K562 (cell line): ENCODE results near the gene FILIP1L. TPM values are rescaled to one million over a fixed set of nuclear protein-coding genes. Genes with fewer than 3 reads are reported as not detected.

ENCODE experiments used
- ATAC-seq: fragments of 200-7000 bp; cut with Tn5 transposase; 3 replicates; pipeline ENCODE4 v1.9.1; 2020; ENCODE audit warnings: moderate library complexity
- BruUV-seq: library from RNA; stranded (reverse); fragments of 400-500 nt; replicated peaks from 2 replicates; lab custom pipeline; 2021; lab: Mats Ljungman, UMichigan
- CTCF ChIA-PET: fragments of 300-600 bp; formaldehyde crosslinking; extraction: SDS; loops from one replicate; lab custom pipeline; 2021; ENCODE audit warnings: low intra/inter-chr PET ratio; lab: Yijun Ruan, JAX
- POLR2A ChIA-PET: fragments of 300-600, 350-650 bp; sonication (Branson Sonifier 250); formaldehyde crosslinking; extraction: SDS; loops from one replicate; lab custom pipeline; 2021; ENCODE audit warnings: antibody characterized with exemption, inconsistent platforms; lab: Yijun Ruan, JAX
- DNase-seq, 4 experiments: peaks; one replicate each; pipeline versions ENCODE4 v3.0.0 to v3.0.0-alpha.2; 2011 to 2018; ENCODE audit warnings: low spot score in 3 of 4, mixed read lengths in 3 of 4; ENCODE audit errors: extremely low read depth in 1 of 4
- FAIRE-seq: peaks from 2 replicates; lab custom pipeline; 2011; peaks lifted over from hg19 to GRCh38; lab: Jason Lieb, UNC
- H2AFZ ChIP-seq: 2 replicates; pipeline ENCODE4 v1.6.0; 2011; ENCODE audit warnings: low read depth, low read length, control low read depth, inconsistent platforms
- H3K27ac ChIP-seq: fragments of 200-600 bp; 3 replicates; pipeline ENCODE4 v1.8.0; 2011; ENCODE audit warnings: low read depth, mild to moderate bottlenecking, control low read depth, inconsistent platforms, low read length, moderate library complexity, mixed read lengths; ENCODE audit errors: extremely low read depth
- H3K27me3 ChIP-seq, 2 experiments: fragments of 300-600 bp in 1 of 2; 2 replicates in 1 of 2; 3 replicates in 1 of 2; pipeline versions ENCODE4 v1.6.0 to v1.8.0; 2011; ENCODE audit warnings: inconsistent platforms in 2 of 2, low read length in 2 of 2, mild to moderate bottlenecking in 1 of 2, mixed read lengths in 1 of 2, moderate library complexity in 1 of 2; ENCODE audit not compliant: control insufficient read depth in 2 of 2, insufficient read depth in 2 of 2
- H3K36me3 ChIP-seq: fragments of 300-600 bp; 3 replicates; pipeline ENCODE4 v1.8.0; 2011; ENCODE audit warnings: mild to moderate bottlenecking, low read length, inconsistent platforms; ENCODE audit not compliant: control insufficient read depth, insufficient read depth
- H3K4me1 ChIP-seq, 2 experiments: fragments of 200-600 bp in 1 of 2; replicated peaks in 1 of 2; 2 replicates in 1 of 2; 3 replicates in 1 of 2; pipeline versions ENCODE4 v1.5.1 to v1.8.0; 2011; ENCODE audit warnings: inconsistent platforms in 2 of 2, low read length in 2 of 2, mild to moderate bottlenecking in 1 of 2, mixed read lengths in 1 of 2, moderate library complexity in 1 of 2; ENCODE audit not compliant: control insufficient read depth in 2 of 2, insufficient read depth in 2 of 2
- H3K4me2 ChIP-seq: 2 replicates; pipeline ENCODE4 v1.6.1; 2011; ENCODE audit warnings: low read length, control low read depth, inconsistent platforms, mixed read lengths; ENCODE audit not compliant: insufficient read depth
- H3K4me3 ChIP-seq: fragments of 200-600 bp; sonication (generic), shearing (Covaris generic); 2 replicates; pipeline ENCODE4 v1.5.1; 2016; ENCODE audit warnings: control low read depth, inconsistent platforms
- H3K79me2 ChIP-seq: fragments of 200-600 bp; 3 replicates; pipeline ENCODE4 v1.8.0; 2011; ENCODE audit warnings: low read length, inconsistent platforms; ENCODE audit not compliant: control insufficient read depth, insufficient read depth
- H3K9ac ChIP-seq, 2 experiments: 2 replicates each; pipeline versions ENCODE4 v1.6.0 to v1.6.1; 2011; ENCODE audit warnings: low read depth in 2 of 2, low read length in 2 of 2, control low read depth in 1 of 2, inconsistent platforms in 1 of 2, mild to moderate bottlenecking in 1 of 2, mixed read lengths in 1 of 2; ENCODE audit not compliant: insufficient read depth in 1 of 2
- H3K9me1 ChIP-seq: one replicate; pipeline ENCODE4 v1.6.0; 2011; ENCODE audit warnings: inconsistent platforms, mild to moderate bottlenecking, low read length, moderate library complexity; ENCODE audit not compliant: control insufficient read depth, insufficient read depth
- H3K9me3 ChIP-seq: replicated peaks from 2 replicates; pipeline ENCODE4 v1.5.1; 2011; ENCODE audit warnings: low read depth, low read length, inconsistent platforms; ENCODE audit not compliant: control insufficient read depth, insufficient read depth
- H4K20me1 ChIP-seq: replicated peaks from 2 replicates; pipeline ENCODE4 v1.6.1; 2011; ENCODE audit warnings: low read length, inconsistent platforms, mixed read lengths; ENCODE audit not compliant: control insufficient read depth, insufficient read depth
- E2F3 ChIP-seq: fragments of 250-450 bp; sonication (Bioruptor Pico); IDR thresholded peaks from 2 replicates; pipeline ENCODE4 v1.4.0; 2020; ENCODE audit warnings: mild to moderate bottlenecking
- EP300 ChIP-seq: IDR thresholded peaks from 2 replicates; pipeline ENCODE4 v1.6.1; 2012; ENCODE audit warnings: low read length, improper control_type of control experiment
- ERF ChIP-seq: fragments of 450-650 bp; formaldehyde crosslinking; IDR thresholded peaks from 2 replicates; pipeline ENCODE4 v1.4.0; 2020; ENCODE audit warnings: mild to moderate bottlenecking, mixed read lengths
- SMARCA4 ChIP-seq: fragments of 450-650 bp; IDR thresholded peaks from 2 replicates; pipeline ENCODE4 v1.6.1; 2016
- TOE1 ChIP-seq, 2 experiments: fragments of 450-650 bp in 1 of 2; sonication (generic) in 1 of 2; formaldehyde crosslinking in 1 of 2; IDR thresholded peaks; 2 replicates each; pipeline versions ENCODE4 v1.7.1 to v1.8.0; 2016 to 2022; ENCODE audit warnings: borderline replicate concordance in 2 of 2, mild to moderate bottlenecking in 2 of 2, antibody characterized with exemption in 1 of 2, inconsistent platforms in 1 of 2, low read depth in 1 of 2, missing genetic modification reagents in 1 of 2, moderate library complexity in 1 of 2
- XRCC5 ChIP-seq: fragments of 200-400 bp; formaldehyde crosslinking; IDR thresholded peaks from 2 replicates; pipeline ENCODE4 v1.6.1; 2017; ENCODE audit warnings: low read depth, mild to moderate bottlenecking, low read length
- ZNF263 ChIP-seq: sonication (generic); formaldehyde crosslinking; IDR thresholded peaks from 2 replicates; pipeline ENCODE4 v1.8.0; 2022; ENCODE audit warnings: mild to moderate bottlenecking, missing genetic modification reagents, borderline replicate concordance
- WGBS: fragments of 100-300 bp; shearing (Covaris generic); methylation state at CpG from one replicate; pipeline ENCODE4 v1.1.6; 2016; ENCODE audit warnings: low coverage, mixed read lengths; ENCODE audit not compliant: insufficient coverage; ENCODE audit errors: missing lambda C conversion rate; 5-methylcytosine and 5-hydroxymethylcytosine counted together
- in situ Hi-C: fragments of 300-500 bp; cut with MboI; formaldehyde crosslinking; loops from 4 replicates; pipeline ENCODE4 v1.15.0; 2018; ENCODE audit warnings: inconsistent platforms, mixed read lengths
- intact Hi-C: fragments of 100-400 bp; cut with micrococcal nuclease; formaldehyde crosslinking; loops from 2 replicates; pipeline ENCODE4 v1.14.2; 2022
- polyA plus RNA-seq, 8 experiments: library from polyadenylated mRNA; depleted of rRNA in 4 of 8; stranded (reverse) in 5 of 8; unstranded in 3 of 8; fragments of >200 nt; fragmentation: Nextera tagmentation in 2 of 8; fragmentation: Illumina TruSeq in 1 of 8; extraction: Ambion mirVana in 2 of 8; extraction: Trizol in 1 of 8; gene quantifications; 2 replicates each; pipeline versions ENCODE4 v1.2.1 to v1.2.3, GENCODE V29; 2011 to 2014; ENCODE audit warnings: inconsistent platforms in 1 of 8, missing spikeins in 1 of 8
- total RNA-seq, 7 experiments: library from RNA; depleted of rRNA in 6 of 7; stranded (reverse); fragments of >200 nt in 6 of 7; fragmentation: Illumina TruSeq in 2 of 7; extraction: Trizol in 2 of 7; gene quantifications; 2 replicates each; pipeline versions ENCODE4 v1.2.1 to v1.2.3, GENCODE V29; 2011 to 2021; ENCODE audit warnings: low replicate concordance in 1 of 7

FILIP1L gene
- total and polyA plus RNA-seq, 9 of the 15 experiments (the other 6 are each of a cell fraction or from before 2014, with no cell fraction given), result 0.50 to 2.1 (median 1.1) TPM

DNA sequence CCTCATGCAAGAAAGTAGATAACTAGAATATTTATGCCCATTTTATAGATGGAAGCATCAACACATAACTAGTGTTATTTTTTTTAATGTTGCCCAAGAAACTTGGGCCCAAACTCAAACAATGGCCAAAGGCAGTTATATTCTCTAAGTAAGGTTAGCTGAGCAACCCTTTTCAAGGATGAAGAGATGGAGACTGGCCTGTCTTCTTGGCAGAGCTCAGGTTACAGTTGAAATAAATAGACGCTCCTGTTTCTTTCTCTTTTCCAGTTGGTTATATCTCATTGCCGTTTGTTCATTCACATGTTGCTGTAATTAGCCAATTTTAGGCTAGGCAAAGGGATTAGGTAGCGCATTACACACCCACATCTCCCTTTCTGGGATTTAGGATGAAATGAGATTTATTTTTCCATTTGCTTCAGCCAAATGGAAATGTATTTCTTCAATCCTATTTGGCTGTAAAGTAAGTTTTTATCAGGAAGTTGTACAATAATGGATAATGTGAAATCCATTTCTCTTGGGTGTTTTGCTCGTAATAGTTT is 203.5 kb downstream of the FILIP1L start:
- no TSS peak for BruUV-seq
- Histone ChIP-seq H3K4me2 (no peak overlapping the region), H3K79me2 (no peaks in the 10 kb centered on the region; the same call in none of the 3 replicates), H3K9me1 (no peaks in the 10 kb centered on the region), H3K9me3 (no peaks in the 10 kb centered on the region), H2AFZ (no peak overlapping the region), H3K4me1 (peaks cover 0 to 9% of the 10 kb centered on the region in 2 experiments; a peak in 2 of 5 replicates), H3K27me3 (no peaks in the 10 kb centered on the region), H3K4me3 (no peak overlapping the region), H4K20me1 (no peaks in the 10 kb centered on the region), H3K27ac (no peak overlapping the region), H3K9ac (no peak overlapping the region), H3K36me3 (no peaks in the 10 kb centered on the region)
- FAIRE-seq, result no peak
- intact Hi-C loops, result no loop called here
- no peak for ATAC-seq
- TF ChIP-seq EP300, result no peak
- no peak for TF ChIP-seq SMARCA4
- TF ChIP-seq TOE1 (IDR thresholded peaks at IDR 0.05; ENCODE audit: borderline replicate concordance), result no peak
- TF ChIP-seq TOE1 (CRISPR knock-in tag; IDR thresholded peaks at IDR 0.05; ENCODE audit: borderline replicate concordance, low read depth), result no peak
- TF ChIP-seq XRCC5, result no peak
- no peak for TF ChIP-seq E2F3 (CRISPR knock-in tag)
- TF ChIP-seq ZNF263 (CRISPR knock-in tag), result no peak
- no peak for TF ChIP-seq ERF (CRISPR knock-in tag)
- DNase-seq, result no peak
- POLR2A ChIA-PET, result no interaction called here
- CTCF ChIA-PET, result no interaction called here
- 89% methylated on average over 4 of the region's 4 CpGs for WGBS
- in situ Hi-C loops, result no loop called here
